GM21423 (cell line): ENCODE data around the gene NLGN1.

Experiments used
- ATAC-seq: cut with Tn5 transposase; IDR thresholded peaks from one replicate; pipeline ENCODE4 v1.9.1; 2021; ENCODE audit warnings: mild to moderate bottlenecking, moderate library complexity; ENCODE audit not compliant: unreplicated experiment

NLGN1 gene

GRCh38 chr3:174058804-174059203 lies 661.3 kb downstream of the NLGN1 start:
- no peak for ATAC-seq

DNA sequence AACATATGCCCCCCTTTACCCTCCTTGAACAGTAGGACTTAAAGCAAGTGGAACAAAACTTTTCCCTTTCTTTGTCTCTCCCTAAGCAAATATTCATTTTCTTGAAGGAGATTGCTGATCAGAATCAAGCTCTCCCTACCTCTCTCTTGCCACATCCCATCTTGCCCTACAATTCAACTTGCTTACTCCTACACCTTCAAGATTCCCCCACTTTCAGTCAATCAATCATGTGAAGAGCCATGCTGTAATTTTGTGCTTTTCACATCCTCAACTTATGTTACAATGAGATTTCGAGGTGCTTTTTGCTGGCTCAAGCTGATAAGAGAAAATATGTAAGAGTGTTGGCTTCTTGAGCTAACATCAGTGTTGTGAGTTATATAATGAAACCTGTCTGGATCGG lies 662.9 kb downstream of the NLGN1 start:
- ATAC-seq, result no peak

DNA sequence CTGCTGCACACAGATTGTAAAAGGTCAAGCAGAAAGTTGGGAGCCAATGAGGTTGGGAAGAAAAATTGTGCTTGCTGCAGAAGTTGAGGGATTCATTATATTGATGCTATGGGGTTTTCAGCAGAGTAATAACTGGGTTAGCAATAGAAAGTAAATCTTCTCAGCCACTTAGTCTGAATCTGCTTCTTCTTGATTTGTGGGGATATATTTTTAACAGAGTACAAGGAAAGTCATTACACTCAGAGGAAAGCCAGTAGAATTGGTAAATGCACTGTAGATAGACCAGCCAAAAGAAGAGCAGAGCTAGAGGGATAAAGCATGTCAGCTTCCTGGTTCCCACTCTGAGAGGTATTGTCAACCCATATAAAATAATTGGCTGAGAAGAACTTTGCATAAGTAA lies 663.6 kb downstream of the NLGN1 start:
- no peak for ATAC-seq

- ATAC-seq, result no peak
Measured at GRCh38 chr3:174061731-174062130, 664.2 kb downstream of the NLGN1 start.

DNA sequence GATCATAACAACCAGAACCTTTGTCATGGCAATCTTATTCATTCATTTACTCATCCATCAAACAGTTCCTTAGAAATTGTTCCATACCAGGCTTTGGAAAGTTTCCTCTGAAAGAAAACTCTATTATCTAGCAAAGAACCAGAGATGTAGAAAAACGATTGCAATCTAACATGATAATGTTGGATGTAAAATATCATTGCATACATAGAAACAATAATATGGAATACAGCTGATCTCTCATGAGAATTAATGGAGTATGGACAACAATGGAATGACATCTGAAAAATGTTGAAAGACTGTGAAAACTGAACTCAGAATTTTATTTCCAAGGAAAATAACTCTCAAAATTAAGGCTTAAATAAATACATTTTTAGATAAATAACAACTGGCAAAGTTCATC lies 665.4 kb downstream of the NLGN1 start:
- ATAC-seq, result no peak

DNA sequence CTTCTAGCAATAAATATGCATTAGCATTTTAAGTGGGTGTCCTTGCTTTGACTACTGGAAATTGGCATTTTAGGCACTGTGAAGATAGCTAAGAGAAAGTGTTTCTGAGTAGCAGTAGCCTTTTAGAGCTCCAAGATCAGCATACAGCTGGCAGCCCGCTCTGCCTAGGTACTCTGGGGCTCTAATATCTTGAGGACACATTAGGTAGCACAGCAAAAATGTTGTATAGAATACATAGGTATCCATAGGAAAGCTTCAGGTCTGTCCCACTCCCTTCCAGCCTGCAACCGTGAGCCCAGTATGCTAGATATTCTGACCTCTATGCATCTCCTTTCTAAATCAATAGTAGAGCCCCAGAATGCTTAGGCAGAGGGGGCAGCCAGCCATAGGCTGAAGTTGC lies 670.5 kb downstream of the NLGN1 start:
- no peak for ATAC-seq

- no peak for ATAC-seq
Measured at GRCh38 chr3:174072675-174073074, 675.1 kb downstream of the NLGN1 start.

GRCh38 chr3:174083706-174084105 lies 686.2 kb downstream of the NLGN1 start:
- no peak for ATAC-seq

- ATAC-seq, result no peak
Measured at GRCh38 chr3:174089592-174089991, 692.0 kb downstream of the NLGN1 start.

DNA sequence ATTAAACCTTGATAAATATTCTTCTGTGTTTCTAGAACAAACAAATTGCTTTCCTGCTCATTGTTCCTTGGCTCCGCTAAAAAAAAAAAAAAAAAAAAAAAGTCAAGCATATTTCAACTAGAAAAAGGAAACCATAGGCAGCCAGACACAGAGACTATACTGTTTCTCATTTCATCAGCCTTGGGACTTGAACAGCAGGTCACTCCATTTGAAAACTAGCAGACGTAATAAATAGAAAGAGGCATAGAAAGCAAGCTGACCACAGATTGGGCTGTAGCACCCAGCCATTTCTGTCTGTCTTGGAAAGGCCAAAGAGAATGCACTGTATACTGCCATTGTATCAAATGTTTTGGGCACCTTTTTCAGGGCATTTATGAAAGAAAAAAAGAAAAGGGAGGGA lies 697.1 kb downstream of the NLGN1 start:
- ATAC-seq, result no peak

- no peak for ATAC-seq
Measured at GRCh38 chr3:174097686-174098085, 700.1 kb downstream of the NLGN1 start.

GRCh38 chr3:174098746-174099145 lies 701.2 kb downstream of the NLGN1 start:
- no peak for ATAC-seq

GRCh38 chr3:174099724-174100123 lies 702.2 kb downstream of the NLGN1 start:
- no peak for ATAC-seq

GRCh38 chr3:174100744-174101143 lies 703.2 kb downstream of the NLGN1 start:
- ATAC-seq, result no peak

- no peak for ATAC-seq
Measured at GRCh38 chr3:174101244-174101643, 703.7 kb downstream of the NLGN1 start.

- no peak for ATAC-seq
Measured at GRCh38 chr3:174102274-174102673, 704.7 kb downstream of the NLGN1 start.

GRCh38 chr3:174102866-174103265 lies 705.3 kb downstream of the NLGN1 start:
- ATAC-seq, result no peak

DNA sequence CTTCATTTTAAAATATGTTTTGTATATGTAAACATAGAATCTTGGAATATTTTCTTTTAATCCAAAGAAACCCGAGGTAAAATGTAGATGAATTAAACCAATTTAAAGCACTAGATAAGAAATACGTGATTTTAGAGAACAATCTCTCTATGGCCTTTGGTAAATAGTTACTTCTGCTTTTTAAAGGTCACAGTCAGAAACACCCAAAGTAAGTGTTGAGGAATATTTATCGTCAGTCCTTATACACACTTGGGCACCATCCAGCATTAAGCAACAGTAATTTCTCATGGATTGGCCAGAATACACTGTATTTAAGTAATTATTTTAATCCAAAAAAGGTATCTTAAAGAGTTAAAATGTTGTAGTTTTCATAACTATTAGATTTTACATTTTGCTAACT lies 713.2 kb downstream of the NLGN1 start:
- ATAC-seq, result no peak

GRCh38 chr3:174111776-174112175 lies 714.2 kb downstream of the NLGN1 start:
- no peak for ATAC-seq

DNA sequence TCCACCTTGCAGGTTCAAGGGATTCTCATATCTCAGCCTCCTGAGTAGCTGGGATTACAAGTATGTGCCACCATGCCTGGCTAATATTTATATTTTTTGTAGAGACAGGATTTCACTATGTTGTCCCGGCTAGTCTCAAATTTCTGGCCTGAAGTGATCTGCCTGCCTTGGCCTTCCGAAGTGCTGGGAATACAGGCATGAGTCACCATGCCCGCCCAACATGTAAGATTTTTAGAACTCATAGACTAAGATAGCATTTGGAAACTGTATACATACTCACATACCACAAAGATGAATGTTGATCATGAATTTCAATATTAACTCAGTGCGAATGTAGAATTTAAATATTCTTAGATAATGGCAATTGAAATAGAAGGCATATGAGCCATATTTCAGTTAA lies 718.9 kb downstream of the NLGN1 start:
- ATAC-seq, result no peak

- ATAC-seq, result no peak
Measured at GRCh38 chr3:174120997-174121396, 723.5 kb downstream of the NLGN1 start.

DNA sequence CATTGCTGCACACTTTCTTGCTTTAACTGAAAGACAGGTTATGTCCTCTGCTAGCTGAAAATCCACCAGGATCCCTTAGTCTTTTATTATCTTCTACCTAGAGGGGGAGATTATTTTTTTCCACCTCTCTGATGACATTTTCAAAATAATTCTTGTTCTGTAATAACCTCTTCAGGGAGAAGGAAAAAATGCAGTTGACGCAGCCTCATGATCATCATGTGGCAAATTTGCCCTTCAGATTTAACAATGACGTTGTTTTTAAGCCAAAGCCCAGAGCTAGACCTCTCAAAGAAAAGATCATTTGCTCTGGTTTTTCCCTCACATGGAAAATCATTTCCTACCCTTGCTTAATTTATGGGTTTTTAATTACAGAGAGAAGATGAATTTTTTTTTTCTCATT lies 724.9 kb downstream of the NLGN1 start:
- ATAC-seq, result no peak

DNA sequence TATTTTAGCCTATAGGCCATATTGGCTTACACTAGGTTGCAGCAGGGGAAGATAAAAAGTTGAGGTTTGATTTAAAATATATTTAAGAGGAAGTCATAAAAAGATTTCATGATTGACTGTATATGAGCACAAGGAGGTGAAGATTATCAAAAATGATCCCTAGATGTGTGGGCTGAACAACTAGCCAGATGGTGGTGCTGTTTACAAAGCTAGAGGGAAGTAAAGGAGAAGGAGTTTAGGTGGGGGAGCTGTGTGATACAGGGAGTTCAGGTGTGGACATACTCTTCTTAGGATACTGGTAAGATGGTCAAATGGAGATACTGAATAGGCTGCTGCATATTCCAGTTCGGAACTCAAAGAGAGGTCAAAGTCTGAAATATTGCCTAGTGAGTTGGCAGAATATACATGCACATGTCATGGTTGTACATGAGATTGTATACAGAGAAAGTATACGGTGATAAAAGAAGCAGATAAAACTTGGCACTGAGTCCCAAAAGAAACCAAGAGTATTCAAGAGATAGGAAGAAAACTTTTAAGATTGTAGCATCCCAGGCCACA lies 727.8 kb downstream of the NLGN1 start:
- no peak for ATAC-seq
